SU-DHL-6 (cell line): ENCODE measurements around the gene NT5DC4.

Experiments
- EZH2phosphoT487 ChIP-seq: fragments of 200-600 bp; sonication (generic), shearing (Covaris generic); conservative IDR thresholded peaks from 2 replicates; pipeline ENCODE4 v1.6.1; 2018; ENCODE audit warnings: mild to moderate bottlenecking, antibody characterized with exemption, low read length, moderate library complexity, mixed read lengths
- TF ChIP-seq, protein P1 (sequence below): fragments of 200-600 bp; sonication (generic); IDR thresholded peaks from one replicate; pipeline ENCODE4 v1.5.1; 2017; ENCODE audit warnings: antibody characterized with exemption, mild to moderate bottlenecking, low read length, moderate library complexity; ENCODE audit not compliant: insufficient read depth, poor library complexity, severe bottlenecking

DNA sequence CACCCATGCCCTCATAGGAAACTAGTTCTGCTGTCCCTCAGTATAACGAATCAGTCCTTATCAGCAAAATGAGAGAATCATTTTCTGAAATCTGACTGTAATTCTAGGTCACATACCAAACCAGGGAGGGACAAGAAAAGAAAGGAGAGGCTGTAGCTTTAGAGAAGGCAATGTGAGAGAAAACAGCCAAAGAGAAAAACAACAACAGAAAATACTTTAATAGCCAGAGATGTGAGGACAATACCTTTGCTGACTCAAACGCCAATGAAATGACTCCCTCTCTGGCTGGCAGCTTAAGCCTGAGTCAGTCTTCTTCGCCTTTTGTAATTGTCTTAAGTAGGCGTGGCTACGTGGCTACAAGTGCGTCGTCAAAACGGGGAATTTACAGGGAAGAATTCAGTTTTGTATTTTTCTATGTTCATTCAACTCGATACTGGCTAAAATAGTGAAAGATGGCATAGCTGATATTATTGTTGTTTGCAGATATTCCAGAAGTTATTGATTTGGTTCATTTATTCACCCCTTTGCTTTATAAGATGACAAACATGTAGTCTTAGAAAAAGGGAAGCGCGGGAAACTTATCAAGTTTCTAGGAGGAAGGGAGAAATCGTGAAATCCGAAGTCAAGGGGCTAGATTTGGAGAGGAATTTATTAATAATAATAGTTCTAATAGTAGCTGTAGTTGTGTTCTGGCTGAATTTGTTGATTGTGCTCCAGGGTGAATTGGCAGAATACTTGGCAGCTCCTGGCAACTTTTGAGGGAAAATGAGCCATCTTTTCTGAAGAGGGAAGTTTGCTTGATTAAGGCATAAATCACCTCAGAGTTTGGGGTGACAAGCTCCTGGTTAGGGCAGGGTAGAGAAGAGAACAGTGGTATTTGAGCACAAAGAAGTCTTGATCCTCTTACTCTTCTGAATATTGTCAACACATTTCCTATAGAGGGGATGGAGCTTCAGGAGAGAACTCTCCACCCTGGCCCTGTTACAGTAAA, 63.7 kb downstream of the NT5DC4 start, which contains the start of gene IL1A:
- TF ChIP-seq, protein P1, sequence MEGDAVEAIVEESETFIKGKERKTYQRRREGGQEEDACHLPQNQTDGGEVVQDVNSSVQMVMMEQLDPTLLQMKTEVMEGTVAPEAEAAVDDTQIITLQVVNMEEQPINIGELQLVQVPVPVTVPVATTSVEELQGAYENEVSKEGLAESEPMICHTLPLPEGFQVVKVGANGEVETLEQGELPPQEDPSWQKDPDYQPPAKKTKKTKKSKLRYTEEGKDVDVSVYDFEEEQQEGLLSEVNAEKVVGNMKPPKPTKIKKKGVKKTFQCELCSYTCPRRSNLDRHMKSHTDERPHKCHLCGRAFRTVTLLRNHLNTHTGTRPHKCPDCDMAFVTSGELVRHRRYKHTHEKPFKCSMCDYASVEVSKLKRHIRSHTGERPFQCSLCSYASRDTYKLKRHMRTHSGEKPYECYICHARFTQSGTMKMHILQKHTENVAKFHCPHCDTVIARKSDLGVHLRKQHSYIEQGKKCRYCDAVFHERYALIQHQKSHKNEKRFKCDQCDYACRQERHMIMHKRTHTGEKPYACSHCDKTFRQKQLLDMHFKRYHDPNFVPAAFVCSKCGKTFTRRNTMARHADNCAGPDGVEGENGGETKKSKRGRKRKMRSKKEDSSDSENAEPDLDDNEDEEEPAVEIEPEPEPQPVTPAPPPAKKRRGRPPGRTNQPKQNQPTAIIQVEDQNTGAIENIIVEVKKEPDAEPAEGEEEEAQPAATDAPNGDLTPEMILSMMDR: no peak
- no peak for TF ChIP-seq EZH2phosphoT487
